Small intestine (tissue), 7 donors: Measurements from ENCODE around the gene CACNA2D3. TPM values are rescaled to one million over a fixed set of nuclear protein-coding genes. Genes with fewer than 3 reads are reported as not detected.
A peak's percentile ranks its signal among the peaks of the same experiment; 100 is the strongest.

Source experiments
- DNase-seq, 2 donors: peaks; one replicate each; pipeline versions ENCODE4 v3.0.0 to v3.0.0-alpha.2; 2013
- FAIRE-seq: peaks from 2 replicates; lab custom pipeline; 2012; peaks lifted over from hg19 to GRCh38; lab: Jason Lieb, UNC
- H3K27ac ChIP-seq, 3 donors: one replicate each; pipeline ENCODE4 v1.5.1; 2013; ENCODE audit warnings: low read length in 2 of 3, mild to moderate bottlenecking in 2 of 3, control low read depth in 1 of 3, inconsistent platforms in 1 of 3, low read depth in 1 of 3, moderate library complexity in 1 of 3
- H3K27me3 ChIP-seq, 3 donors: one replicate each; pipeline ENCODE4 v1.6.1; 2013; ENCODE audit warnings: low read length in 3 of 3, inconsistent platforms in 1 of 3; ENCODE audit not compliant: control insufficient read depth in 3 of 3, insufficient read depth in 3 of 3
- H3K36me3 ChIP-seq, 3 donors: one replicate each; pipeline ENCODE4 v1.6.1; 2013; ENCODE audit warnings: low read length in 3 of 3, inconsistent platforms in 1 of 3, low read depth in 1 of 3, mild to moderate bottlenecking in 1 of 3, moderate library complexity in 1 of 3; ENCODE audit not compliant: control insufficient read depth in 3 of 3, insufficient read depth in 2 of 3
- H3K4me1 ChIP-seq, 3 donors: one replicate each; pipeline ENCODE4 v1.6.1; 2013; ENCODE audit warnings: low read length in 2 of 3, inconsistent platforms in 1 of 3, low read depth in 1 of 3, mild to moderate bottlenecking in 1 of 3, moderate library complexity in 1 of 3; ENCODE audit not compliant: control insufficient read depth in 3 of 3, insufficient read depth in 2 of 3
- H3K4me3 ChIP-seq, 3 donors: one replicate each; pipeline ENCODE4 v1.5.1; 2013; ENCODE audit warnings: low read length in 3 of 3, control low read depth in 1 of 3, inconsistent platforms in 1 of 3, low read depth in 1 of 3, mild to moderate bottlenecking in 1 of 3, moderate library complexity in 1 of 3
- H3K9me3 ChIP-seq, 2 donors: one replicate each; pipeline ENCODE4 v1.6.1; 2013; ENCODE audit warnings: low read depth in 1 of 2, low read length in 1 of 2; ENCODE audit not compliant: control insufficient read depth in 2 of 2, insufficient read depth in 1 of 2
- WGBS, 3 donors: extraction: QIAGEN DNeasy Blood & Tissue Kit; methylation state at CpG; one replicate each; pipeline ENCODE4 v1.1.7; 2013; 5-methylcytosine and 5-hydroxymethylcytosine counted together
- polyA plus RNA-seq, 4 donors: library from polyadenylated mRNA; stranded (reverse) in 3 of 4; unstranded in 1 of 4; fragments of 200-250 nt in 3 of 4; fragments of 120-200 nt in 1 of 4; gene quantifications; one replicate each; pipeline versions ENCODE4 v1.2.1 to v1.2.3, GENCODE V29; 2013
- donor health status: healthy with polysubstance abuse.
- donor health status: control.
- donor health status: control.
- donor health status: Bipolar disorder and iron deficiency.
- donor health status: healthy.

The CACNA2D3 gene
- polyA plus RNA-seq, 4 donors = 0.27 to 0.61 TPM; not detected in 2

GRCh38 chr3:54781728-54782127 is 659.4 kb downstream of the CACNA2D3 start:
- DNase-seq (no peak), FAIRE-seq (no peak)
- Histone ChIP-seq H3K4me1 (no peaks in the 10 kb centered on the region), H3K4me3 (no peak overlapping the region), H3K27ac (no peak overlapping the region), H3K9me3 (no peaks in the 10 kb centered on the region), H3K27me3 (no peaks in the 10 kb centered on the region), H3K36me3 (no peaks in the 10 kb centered on the region)
- 71 to 86% (median 72%) methylated on average over 1 of the region's 1 CpG for WGBS, 3 donors

GRCh38 chr3:54783611-54784010 is 661.3 kb downstream of the CACNA2D3 start:
- no peaks in the 10 kb centered on the region for H3K4me1 ChIP-seq
- no peaks in the 10 kb centered on the region for H3K27me3 ChIP-seq
- FAIRE-seq = no peak
- no peaks in the 10 kb centered on the region for H3K36me3 ChIP-seq
- no peak overlapping the region for H3K27ac ChIP-seq
- no peak overlapping the region for H3K4me3 ChIP-seq
- no peaks in the 10 kb centered on the region for H3K9me3 ChIP-seq
- DNase-seq = no peak

- 20 to 54% (median 26%) methylated on average over 5 of the region's 5 CpGs for WGBS, 3 donors
- FAIRE-seq (no peak), DNase-seq (peak in 1 of 2 donors; percentile 76)
- no peaks in the 10 kb centered on the region for H3K27me3 ChIP-seq
- H3K27ac ChIP-seq = no peak overlapping the region
- H3K4me3 ChIP-seq = no peak overlapping the region
- no peaks in the 10 kb centered on the region for H3K36me3 ChIP-seq
- no peaks in the 10 kb centered on the region for H3K9me3 ChIP-seq
- no peaks in the 10 kb centered on the region for H3K4me1 ChIP-seq
Observed at GRCh38 chr3:54784021-54784420, 661.7 kb downstream of the CACNA2D3 start.

DNA sequence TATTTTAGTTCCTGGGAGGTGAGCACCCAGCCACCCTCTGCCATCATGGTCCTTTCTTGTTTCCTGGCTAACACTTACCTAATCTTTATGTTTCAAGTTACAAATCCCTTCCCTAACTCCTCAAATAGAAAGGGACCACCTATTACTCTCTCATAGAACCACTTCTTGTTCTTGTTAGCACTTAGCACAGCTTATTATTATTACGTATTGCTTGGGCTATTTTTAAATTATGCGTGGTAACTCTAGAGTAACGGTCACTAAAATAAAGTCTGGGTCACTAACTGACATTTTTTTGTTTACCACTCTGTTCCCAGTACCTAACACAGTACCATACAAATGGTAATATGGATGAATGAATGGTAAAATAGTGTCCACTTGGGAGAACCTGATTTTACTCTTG is 663.6 kb downstream of the CACNA2D3 start:
- 88 to 96% (median 93%) methylated on average over 3 of the region's 3 CpGs for WGBS, 3 donors
- FAIRE-seq = no peak
- H3K9me3 ChIP-seq = no peaks in the 10 kb centered on the region

GRCh38 chr3:54790051-54790450 is 667.7 kb downstream of the CACNA2D3 start:
- Histone ChIP-seq H3K4me3 (no peak overlapping the region), H3K36me3 (no peaks in the 10 kb centered on the region), H3K27ac (no peak overlapping the region), H3K9me3 (no peaks in the 10 kb centered on the region), H3K27me3 (no peaks in the 10 kb centered on the region), H3K4me1 (peaks cover 0 to 4% (median 0%) of the 10 kb centered on the region in 3 donors)
- DNase-seq = no peak
- FAIRE-seq = no peak
- 85 to 94% (median 86%) methylated on average over 3 of the region's 3 CpGs for WGBS, 3 donors

More for the DNA sequence above, 663.6 kb downstream of the CACNA2D3 start:
- Histone ChIP-seq H3K27me3 (no peaks in the 10 kb centered on the region), H3K4me3 (no peak overlapping the region), H3K27ac (no peak overlapping the region), H3K36me3 (no peaks in the 10 kb centered on the region), H3K4me1 (no peaks in the 10 kb centered on the region)
- DNase-seq = no peak

GRCh38 chr3:54791501-54792156 is 669.3 kb downstream of the CACNA2D3 start:
- no peak overlapping the region for H3K4me3 ChIP-seq

GRCh38 chr3:54792584-54792983 is 670.2 kb downstream of the CACNA2D3 start:
- DNase-seq = peak in 1 of 2 donors; percentile 4
- 66 to 76% (median 66%) methylated on average over 4 of the region's 4 CpGs for WGBS, 3 donors
- no peak for FAIRE-seq
- Histone ChIP-seq H3K4me3 (no peak overlapping the region), H3K4me1 (peaks cover 0 to 4% (median 0%) of the 10 kb centered on the region in 3 donors), H3K27me3 (no peaks in the 10 kb centered on the region), H3K27ac (no peak overlapping the region), H3K9me3 (no peaks in the 10 kb centered on the region), H3K36me3 (no peaks in the 10 kb centered on the region)

More at GRCh38 chr3:54791501-54792156, 669.3 kb downstream of the CACNA2D3 start:
- DNase-seq = no peak
- FAIRE-seq = no peak
- Histone ChIP-seq H3K36me3 (no peaks in the 10 kb centered on the region), H3K9me3 (no peaks in the 10 kb centered on the region), H3K4me1 (peaks cover 0 to 4% (median 0%) of the 10 kb centered on the region in 3 donors), H3K27me3 (no peaks in the 10 kb centered on the region), H3K27ac (no peak overlapping the region)
- WGBS, 3 donors = 53 to 59% (median 56%) methylated on average over 2 of the region's 2 CpGs

- FAIRE-seq = no peak
Observed at GRCh38 chr3:54793171-54793570, 670.8 kb downstream of the CACNA2D3 start.

DNA sequence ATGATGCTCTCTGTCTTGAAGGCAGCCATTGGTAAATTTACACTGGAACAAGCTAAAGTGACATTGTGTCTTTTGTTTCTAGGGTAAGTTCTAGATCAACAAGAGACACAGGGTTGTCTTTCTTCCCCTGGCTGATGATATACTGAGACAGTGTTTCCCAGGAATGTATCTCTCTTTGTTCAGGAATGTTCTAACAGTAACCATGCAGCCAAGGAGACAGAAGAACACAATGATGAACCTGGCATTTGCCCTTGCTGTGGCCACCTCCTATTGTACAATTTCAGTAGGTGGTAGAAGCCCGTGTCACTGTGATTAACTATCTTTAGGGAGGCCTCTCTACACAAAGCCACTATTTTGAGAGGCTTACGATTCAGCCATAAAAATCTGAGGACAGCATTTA is 674.8 kb downstream of the CACNA2D3 start:
- Histone ChIP-seq H3K4me3 (no peak overlapping the region), H3K27me3 (no peaks in the 10 kb centered on the region), H3K9me3 (no peaks in the 10 kb centered on the region), H3K36me3 (no peaks in the 10 kb centered on the region), H3K27ac (no peak overlapping the region), H3K4me1 (peaks cover 0 to 4% (median 0%) of the 10 kb centered on the region in 3 donors)
- FAIRE-seq (no peak), DNase-seq (no peak)
- WGBS, 3 donors = 69 to 77% (median 74%) methylated on average over 2 of the region's 2 CpGs

More at GRCh38 chr3:54793171-54793570, 670.8 kb downstream of the CACNA2D3 start:
- Histone ChIP-seq H3K27me3 (no peaks in the 10 kb centered on the region), H3K4me1 (peaks cover 0 to 4% (median 0%) of the 10 kb centered on the region in 3 donors), H3K4me3 (no peak overlapping the region), H3K27ac (no peak overlapping the region), H3K9me3 (no peaks in the 10 kb centered on the region), H3K36me3 (no peaks in the 10 kb centered on the region)
- 48 to 62% (median 51%) methylated on average over 6 of the region's 6 CpGs for WGBS, 3 donors
- no peak for DNase-seq
